Prostate gland (tissue), 2 donors: Measurements from ENCODE around the gene BIRC5. TPM values are rescaled to one million over a fixed set of nuclear protein-coding genes. Genes with fewer than 3 reads are reported as not detected.
"Not testable (repeated sequence)": the region's sequence is repeated elsewhere in the genome, so short reads cannot be mapped to it uniquely, and the experiment has no call there.

ENCODE experiments used
- DNase-seq: peaks from one replicate; pipeline ENCODE4 v3.0.0-alpha.2; 2019; ENCODE audit warnings: low spot score
- H3K27ac ChIP-seq, 2 donors: fragments of 200-600 bp; sonication (generic); 2 replicates each; pipeline ENCODE4 v1.5.1; 2017 to 2019
- H3K27me3 ChIP-seq: fragments of 200-600 bp; sonication (generic); replicated peaks from 2 replicates; pipeline ENCODE4 v1.5.1; 2019; ENCODE audit not compliant: insufficient read depth
- H3K36me3 ChIP-seq, 2 donors: fragments of 200-600 bp; sonication (generic); 1 replicate in 1 of 2; 2 replicates in 1 of 2; pipeline versions ENCODE4 v1.5.1 to v1.8.1; 2017 to 2019
- H3K4me1 ChIP-seq: fragments of 200-600 bp; sonication (generic); replicated peaks from 2 replicates; pipeline ENCODE4 v1.5.1; 2019
- H3K4me3 ChIP-seq, 2 donors: fragments of 200-600 bp; sonication (generic); 2 replicates each; pipeline ENCODE4 v1.5.1; 2017 to 2019
- H3K9me3 ChIP-seq: fragments of 200-600 bp; sonication (generic); 2 replicates; pipeline ENCODE4 v1.5.1; 2017
- CTCF ChIP-seq, 4 experiments: fragments of 200-600 bp in 2 of 4; fragments of 450-650 bp in 2 of 4; sonication (generic) in 2 of 4; IDR thresholded peaks; 1 replicate in 3 of 4; 2 replicates in 1 of 4; pipeline ENCODE4 v1.5.1; 2016 to 2019; ENCODE audit warnings: antibody characterized with exemption in 4 of 4, mild to moderate bottlenecking in 2 of 4, moderate library complexity in 2 of 4
- POLR2A ChIP-seq: fragments of 450-650 bp; IDR thresholded peaks from one replicate; pipeline ENCODE4 v1.6.1; 2016; ENCODE audit warnings: antibody characterized with exemption, mild to moderate bottlenecking
- POLR2AphosphoS5 ChIP-seq: sonication (generic); formaldehyde crosslinking; IDR thresholded peaks from one replicate; pipeline ENCODE4 v1.6.1; 2017; ENCODE audit warnings: antibody characterized with exemption
- WGBS: methylation state at CpG from one replicate; pipeline ENCODE4 v1.1.5; 2018; 5-methylcytosine and 5-hydroxymethylcytosine counted together
- intact Hi-C: fragments of 100-400 bp; cut with DNase I; formaldehyde crosslinking; loops from one replicate; pipeline ENCODE4 v1.14.2; 2022
- total RNA-seq, 2 donors: library from RNA; depleted of rRNA; stranded (reverse); fragments of >200 nt; gene quantifications; one replicate each; pipeline ENCODE4 v1.1.0, GENCODE V29; 2016

The BIRC5 gene
- total RNA-seq, 2 donors from 2014 or later, result 4.6 to 7.0 TPM

GRCh38 chr17:78168903-78169793 is 44.9 kb upstream of the BIRC5 start:
- Histone ChIP-seq H3K27ac (peak overlapping the region; percentile 91 to 95), H3K9me3 (no peaks in the 10 kb centered on the region), H3K27me3 (no peaks in the 10 kb centered on the region), H3K4me3 (peak overlapping the region; percentile 85 to 97), H3K36me3 (peaks cover 0 to 6% of the 10 kb centered on the region in 2 donors), H3K4me1 (peaks cover 13% of the 10 kb centered on the region)
- intact Hi-C loops, result no loop called here
- 8% methylated on average over 29 of the region's 38 CpGs for WGBS
- TF ChIP-seq POLR2A (no peak), POLR2AphosphoS5 (peak; percentile 34), CTCF (IDR thresholded peaks at IDR 0.05) (no peak)
- DNase-seq, result peak; percentile 82

GRCh38 chr17:78170692-78171590 is 43.1 kb upstream of the BIRC5 start:
- peaks cover 0 to 6% of the 10 kb centered on the region in 2 donors for H3K36me3 ChIP-seq
- 83% methylated on average over 22 of the region's 31 CpGs for WGBS
- peaks cover 16% of the 10 kb centered on the region for H3K4me1 ChIP-seq
- no peaks in the 10 kb centered on the region for H3K27me3 ChIP-seq
- TF ChIP-seq POLR2A (no peak), POLR2AphosphoS5 (no peak), CTCF (IDR thresholded peaks at IDR 0.05) (no peak)
- peak overlapping the region in 1 of 2 donors; percentile 95 for H3K27ac ChIP-seq
- no peak for DNase-seq
- H3K9me3 ChIP-seq, result no peaks in the 10 kb centered on the region
- intact Hi-C loops, result loop anchor here (10.0 kb wide), 1 partner anchor 126 kb away; no protein-coding TSS in a partner anchor
- no peak overlapping the region for H3K4me3 ChIP-seq

- not testable (repeated sequence) for H3K9me3 ChIP-seq, H3K4me3 ChIP-seq, DNase-seq, H3K36me3 ChIP-seq, H3K27me3 ChIP-seq
- 88% methylated on average over 16 of the region's 19 CpGs for WGBS
- Histone ChIP-seq H3K27ac (peak overlapping the region; percentile 76 to 95), H3K4me1 (peaks cover 18% of the 10 kb centered on the region)
- intact Hi-C loops, result loop anchor here (10.0 kb wide), 1 partner anchor 127 kb away; no protein-coding TSS in a partner anchor
Measured at GRCh38 chr17:78171591-78172248, 42.3 kb upstream of the BIRC5 start.

GRCh38 chr17:78172249-78173051 is 41.6 kb upstream of the BIRC5 start:
- Histone ChIP-seq H3K36me3 (peaks cover 0 to 6% of the 10 kb centered on the region in 2 donors), H3K9me3 (no peaks in the 10 kb centered on the region), H3K27me3 (no peaks in the 10 kb centered on the region), H3K4me3 (no peak overlapping the region), H3K4me1 (peaks cover 18% of the 10 kb centered on the region), H3K27ac (peak overlapping the region; percentile 76 to 95)
- peak; percentile 16 for TF ChIP-seq POLR2AphosphoS5
- TF ChIP-seq CTCF (IDR thresholded peaks at IDR 0.05), result no peak
- peak; percentile 25 for TF ChIP-seq POLR2A
- no peak for DNase-seq
- 49% methylated on average over 18 of the region's 19 CpGs for WGBS
- intact Hi-C loops, result loop anchor here (10.0 kb wide), 1 partner anchor 128 kb away; no protein-coding TSS in a partner anchor
